AG20443 (cell line): ENCODE data around the gene TSPAN5.

Experiments
- DNase-seq: peaks from one replicate; pipeline ENCODE4 v3.0.0; 2012; ENCODE audit warnings: low spot score, mixed read lengths

The TSPAN5 gene

DNA sequence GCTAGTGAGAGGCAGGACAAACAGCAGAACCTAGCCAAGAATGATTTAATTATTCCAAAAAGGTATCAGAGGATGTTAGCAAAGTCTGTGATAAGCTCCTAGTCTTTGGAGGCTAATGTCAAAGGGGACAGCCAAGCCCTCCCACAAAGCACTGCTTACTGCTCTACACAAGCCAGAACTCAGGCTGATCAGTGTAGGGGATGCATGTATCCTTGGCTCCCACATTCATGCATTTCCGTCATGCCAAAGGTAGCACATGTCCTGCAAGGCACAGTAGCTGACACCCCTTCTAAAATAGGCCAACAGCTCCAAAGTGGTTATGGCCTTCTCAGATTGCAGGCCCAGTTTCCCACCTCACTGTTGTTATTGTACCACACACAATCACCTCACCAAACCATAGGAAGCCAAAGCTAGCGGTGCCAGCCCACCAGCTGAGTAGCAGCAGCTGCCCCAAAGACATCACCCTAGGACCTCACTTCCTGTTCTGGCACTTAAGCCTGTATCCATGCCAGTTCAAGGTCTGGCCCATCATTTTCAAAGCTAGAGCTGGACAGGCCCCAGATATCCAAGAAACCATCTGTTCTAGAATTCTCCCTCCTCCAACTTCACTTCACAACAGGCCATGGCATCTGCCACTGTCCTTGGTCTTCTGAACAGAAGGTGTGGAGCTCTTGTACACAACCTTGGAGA is 40.9 kb downstream of the TSPAN5 start:
- DNase-seq: no peak

DNA sequence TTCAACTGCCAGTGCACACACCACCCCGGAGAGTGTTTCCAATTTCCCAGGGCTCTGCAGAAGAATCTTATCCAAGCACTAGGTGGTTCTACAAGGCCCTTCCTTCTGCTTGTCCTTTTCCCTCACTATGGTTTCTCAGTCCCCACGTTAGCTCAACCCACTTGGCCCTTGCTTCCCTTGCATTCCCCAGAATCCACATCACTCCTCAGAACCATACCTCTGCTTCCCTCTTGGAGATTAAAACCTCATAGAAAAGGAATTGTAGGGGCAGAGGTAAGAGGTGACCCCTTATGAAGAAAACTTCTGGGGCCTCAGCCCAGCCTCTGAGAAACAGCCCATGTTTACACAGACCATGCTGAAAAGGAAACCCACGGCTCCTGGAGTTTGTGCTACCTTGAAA is 42.4 kb downstream of the TSPAN5 start:
- no peak for DNase-seq

DNA sequence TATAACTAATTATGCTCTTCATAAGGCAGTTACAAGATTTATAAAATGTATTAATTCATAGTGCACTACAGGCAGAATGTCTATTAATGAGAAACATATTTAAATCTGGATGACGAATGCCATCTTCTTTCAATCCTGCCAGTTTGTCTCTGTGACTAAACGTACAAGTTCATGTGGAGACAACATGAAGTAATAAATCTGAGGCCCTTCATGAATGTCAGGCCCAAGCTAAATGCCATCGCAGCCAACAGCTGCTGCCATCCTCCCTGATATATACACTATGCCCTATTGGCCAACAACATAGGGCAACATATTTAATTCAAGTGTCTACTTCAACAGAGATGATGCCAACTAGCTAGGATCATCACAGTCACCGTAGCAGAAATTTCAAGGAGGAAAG is 43.7 kb downstream of the TSPAN5 start:
- peak; percentile 28 for DNase-seq

DNA sequence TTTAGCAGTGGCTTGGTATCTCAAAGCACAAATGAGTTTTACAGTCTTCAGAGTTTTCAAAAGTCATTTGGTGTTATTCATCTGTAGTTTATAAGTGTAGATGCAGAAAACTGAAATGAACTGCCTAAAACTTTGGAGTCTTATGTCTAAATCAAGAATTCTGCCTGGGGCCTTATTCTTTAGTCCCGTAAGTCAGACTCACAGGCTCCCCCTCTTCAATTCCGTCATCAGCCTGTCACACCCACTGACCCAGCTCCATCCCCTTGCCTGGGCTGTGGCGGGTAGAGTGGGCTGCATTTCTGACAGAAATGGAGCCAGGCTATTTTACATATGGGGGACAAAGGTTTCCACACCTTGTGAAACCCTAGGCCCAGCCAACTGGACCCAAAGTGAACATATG is 44.3 kb downstream of the TSPAN5 start:
- DNase-seq: no peak

DNA sequence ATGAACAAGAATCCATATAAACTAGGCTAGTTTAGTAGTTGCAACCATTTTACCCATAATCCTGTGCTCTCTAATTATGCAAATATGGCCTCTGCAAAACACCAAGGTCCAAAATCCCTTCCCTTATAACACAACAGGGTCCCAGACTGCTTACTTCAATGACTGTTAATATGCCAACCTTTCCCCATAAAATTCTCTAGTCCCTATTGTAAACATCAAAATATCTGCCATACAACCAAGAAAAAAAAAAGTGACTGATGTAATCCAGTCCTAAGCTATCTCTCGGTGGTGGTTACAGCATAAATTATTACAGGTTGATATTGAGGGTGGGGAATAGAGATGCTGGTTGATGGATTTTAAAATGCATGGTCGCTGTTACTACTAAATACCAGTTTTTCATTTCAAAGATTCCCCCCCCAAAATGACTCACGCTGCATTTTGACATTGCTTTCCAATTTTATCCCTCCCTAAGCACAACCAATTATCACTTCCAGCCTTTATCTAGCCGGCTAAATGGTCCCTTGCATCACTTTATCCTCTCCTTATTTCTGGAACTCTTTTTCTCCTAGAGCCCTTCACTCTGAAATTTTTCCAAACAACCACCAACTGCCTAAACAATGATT is 44.8 kb downstream of the TSPAN5 start:
- DNase-seq: no peak

DNA sequence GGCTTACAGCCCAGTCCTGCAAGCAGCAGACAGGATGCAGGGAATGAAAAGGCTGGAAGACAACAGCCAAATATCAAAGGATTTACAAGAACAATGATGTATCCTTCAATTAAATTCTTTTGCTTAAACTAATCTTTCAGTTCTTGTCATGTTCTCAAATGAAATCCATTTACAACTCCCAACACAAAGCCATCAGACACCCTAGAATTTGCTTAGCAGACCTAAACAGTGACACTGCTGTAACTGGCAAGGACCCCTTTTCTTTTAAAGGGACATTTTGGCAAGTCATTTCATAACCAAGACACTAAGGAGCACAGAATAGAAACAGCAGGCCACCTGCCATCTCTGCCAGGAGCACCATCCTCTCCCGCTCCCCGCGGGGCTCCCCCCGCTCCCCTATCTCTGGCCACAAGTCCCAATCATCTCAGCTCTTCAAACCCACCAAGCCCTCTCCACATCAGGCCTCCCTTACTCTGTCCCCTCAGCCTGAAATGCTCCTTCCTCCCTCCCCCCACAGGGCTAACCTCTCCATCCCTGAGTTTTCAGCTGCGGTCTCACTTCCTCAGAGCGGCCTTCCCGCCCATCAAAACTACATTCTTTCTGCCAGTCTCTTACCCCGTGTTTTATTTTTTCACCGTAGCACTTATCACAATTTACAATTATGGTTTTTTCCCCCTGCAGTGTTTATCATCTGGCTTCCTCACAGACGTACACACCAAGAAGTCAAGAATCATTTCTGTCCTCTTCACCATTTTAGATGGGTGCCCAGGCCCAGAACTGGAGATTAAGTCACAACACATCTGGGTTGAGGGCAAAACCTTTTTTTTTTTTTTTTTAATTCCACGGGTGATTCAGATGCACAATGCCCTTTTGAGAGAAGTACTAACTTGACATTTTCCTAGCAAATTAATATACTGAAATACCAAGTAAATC is 45.8 kb downstream of the TSPAN5 start:
- DNase-seq: no peak

DNA sequence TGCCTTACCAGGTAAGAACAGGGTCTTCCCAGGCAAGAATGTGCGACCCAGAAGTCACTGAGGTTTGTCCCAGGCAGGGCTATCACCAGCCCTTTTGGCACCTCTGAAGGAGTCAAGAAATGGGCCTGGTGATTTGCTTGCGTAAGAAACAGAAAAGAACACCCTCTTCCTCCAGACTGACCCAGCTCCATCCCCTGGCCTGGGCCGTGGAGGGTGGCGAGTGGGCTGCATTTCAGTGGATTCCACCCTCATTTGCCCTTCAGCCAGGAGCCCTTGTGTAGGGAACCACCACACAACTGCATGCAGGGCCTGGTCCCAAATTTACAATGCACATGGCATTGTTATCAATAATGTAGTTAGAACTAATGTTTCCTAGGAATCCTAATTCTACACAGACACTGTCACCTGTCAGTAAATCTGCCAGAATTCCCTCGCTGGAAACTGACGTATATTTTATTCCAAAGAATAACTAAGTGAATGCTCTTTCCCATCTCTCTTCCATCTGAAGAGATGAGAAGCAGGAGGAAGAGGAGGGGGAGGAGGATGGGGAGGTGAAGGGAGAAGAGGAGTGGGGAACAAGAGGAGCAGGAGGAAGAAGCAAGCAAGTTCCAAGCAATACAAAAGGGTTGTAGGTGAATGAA is 46.6 kb downstream of the TSPAN5 start:
- DNase-seq: no peak

DNA sequence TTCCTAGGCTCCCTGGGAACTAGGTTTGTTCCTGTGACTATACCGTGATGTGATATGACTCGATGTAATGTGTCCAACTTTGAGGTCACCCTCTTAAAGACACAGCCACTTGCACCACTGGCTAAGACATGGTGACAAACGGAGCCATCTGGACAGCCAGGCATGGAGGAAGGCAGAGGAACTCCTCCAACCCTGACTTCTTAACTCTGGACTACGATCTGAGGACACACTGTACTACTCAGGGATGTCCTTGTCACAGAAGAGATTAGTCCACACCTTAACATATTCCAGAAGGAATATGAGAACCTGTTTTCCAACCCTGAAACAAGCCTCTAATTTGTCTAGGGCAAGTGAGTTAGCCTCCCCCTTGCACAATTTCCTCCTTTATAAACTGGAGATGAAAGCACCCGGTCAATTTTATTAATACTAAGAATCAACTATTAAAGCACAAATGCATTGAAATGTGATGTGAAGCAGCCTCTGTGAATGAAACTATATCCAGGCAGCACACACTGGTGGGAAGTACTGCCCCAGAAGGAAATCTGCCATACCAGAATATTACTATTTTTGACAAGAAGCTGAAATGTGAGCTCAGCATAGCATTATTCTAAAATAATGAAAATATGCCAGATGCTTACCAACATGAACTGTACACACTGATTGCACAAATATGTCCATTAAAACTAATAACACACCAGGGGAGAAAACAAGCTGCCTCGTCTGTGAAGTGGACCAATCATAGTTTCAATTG is 47.3 kb downstream of the TSPAN5 start:
- no peak for DNase-seq

DNA sequence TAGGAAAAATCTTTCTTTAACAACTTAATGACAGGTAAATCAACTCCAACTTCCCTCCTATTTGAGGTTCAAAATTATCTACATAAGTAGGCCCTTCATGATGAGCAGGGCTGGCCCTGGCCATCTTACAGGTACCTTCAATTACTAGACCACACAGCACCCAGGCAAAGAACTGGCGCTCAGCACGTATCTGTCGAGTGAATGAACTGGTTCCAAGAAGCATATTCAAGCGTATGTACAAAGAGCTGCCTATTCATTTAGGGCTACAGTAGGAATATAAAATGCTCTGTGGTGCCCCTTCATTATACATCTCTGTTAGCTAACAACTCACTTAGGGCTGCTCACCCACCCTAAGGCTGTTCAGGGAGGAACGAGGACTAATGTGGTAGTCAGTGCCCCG is 48.0 kb downstream of the TSPAN5 start:
- no peak for DNase-seq

DNA sequence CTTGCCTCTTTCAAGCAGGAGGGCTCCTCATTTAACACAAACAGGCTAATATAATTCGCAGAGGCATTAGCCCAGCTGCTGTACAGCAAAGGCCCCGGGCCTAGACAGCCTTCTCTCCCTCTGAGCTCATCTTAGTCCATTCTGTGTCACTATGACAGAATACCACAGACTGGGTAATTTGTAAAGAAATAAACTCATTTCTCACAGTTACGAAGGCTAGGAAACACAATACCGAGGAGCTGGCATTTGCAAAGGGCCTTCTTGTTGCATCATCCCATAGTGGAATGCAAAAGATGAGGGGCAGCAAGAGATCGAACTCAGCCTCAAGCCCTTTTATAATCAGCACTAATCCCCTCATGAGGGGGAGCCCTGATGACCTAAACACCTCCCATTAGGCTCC is 48.5 kb downstream of the TSPAN5 start:
- DNase-seq: no peak

DNA sequence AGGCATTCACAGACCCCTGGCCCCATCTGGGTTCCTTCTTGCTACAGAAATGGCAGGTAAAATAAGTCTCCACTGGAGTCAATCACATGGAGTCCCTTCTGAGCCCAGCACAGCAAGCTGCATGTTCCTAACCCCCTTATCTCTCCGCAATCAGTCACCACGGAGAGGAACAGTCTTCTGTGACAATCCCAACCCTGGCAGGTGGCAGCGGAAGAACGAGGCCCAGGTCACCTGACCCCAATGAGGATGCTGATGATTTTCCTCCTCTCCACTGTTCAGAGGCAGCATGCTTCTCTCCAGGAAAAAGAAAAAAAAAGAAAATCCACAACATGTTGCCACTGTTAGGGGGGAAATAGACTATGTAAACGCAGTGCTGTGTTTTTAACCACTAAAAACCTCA is 50.1 kb downstream of the TSPAN5 start:
- DNase-seq: no peak

DNA sequence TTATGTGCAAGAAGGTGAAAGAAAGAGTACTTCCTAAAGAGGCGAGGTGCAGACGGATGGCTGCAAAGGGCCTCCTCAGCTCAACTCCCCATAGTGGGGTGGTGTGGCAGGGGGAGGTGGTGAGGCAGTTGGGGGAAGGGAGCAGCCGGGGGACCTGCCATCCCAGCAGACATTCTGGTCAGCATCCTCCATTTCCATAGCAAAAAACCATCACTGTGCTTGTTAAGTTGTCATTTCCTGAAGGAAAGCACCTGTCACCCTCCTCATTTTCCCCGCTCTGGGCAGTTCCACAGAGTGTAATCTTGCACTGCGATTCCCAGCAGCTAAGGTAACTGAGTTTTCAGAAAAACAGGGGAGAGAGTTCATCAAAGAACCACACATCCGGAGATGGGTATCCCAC is 51.5 kb downstream of the TSPAN5 start:
- DNase-seq: no peak

DNA sequence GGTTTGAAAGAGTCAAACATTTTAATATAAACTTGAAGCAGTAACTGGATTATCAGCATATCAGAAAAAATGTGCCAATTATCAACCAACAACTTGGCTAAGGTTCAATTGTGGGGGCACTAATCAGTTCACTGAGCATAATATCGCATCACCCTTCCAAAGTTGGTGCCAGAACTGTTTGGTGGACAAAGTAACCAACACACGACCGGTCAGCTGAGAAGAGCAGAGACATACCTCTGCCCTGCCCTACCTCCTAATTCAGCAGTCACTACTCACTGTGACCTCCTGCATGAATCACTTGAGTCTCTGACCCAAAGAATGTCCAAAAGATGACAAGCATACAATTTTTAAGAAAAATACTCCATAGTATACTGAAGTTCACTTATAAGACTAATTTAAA is 53.2 kb downstream of the TSPAN5 start:
- DNase-seq: no peak

DNA sequence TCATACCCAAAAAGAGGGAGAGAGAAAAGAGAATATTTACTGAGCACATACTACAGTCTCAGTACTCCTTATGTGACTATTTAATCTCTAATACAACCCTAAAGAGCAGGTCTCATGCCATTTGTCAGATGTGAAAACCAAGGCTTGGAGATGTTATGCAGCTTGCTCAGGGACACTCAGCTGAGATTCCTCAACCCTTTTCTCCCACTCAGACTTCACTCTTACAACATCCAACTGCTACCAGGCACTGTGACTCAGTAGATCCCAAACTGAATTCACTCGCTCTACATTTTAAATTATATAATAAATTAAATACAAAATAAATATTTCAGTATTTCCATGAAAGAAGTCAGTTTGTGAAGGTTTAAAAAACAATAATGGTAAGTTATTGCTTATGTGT is 53.7 kb downstream of the TSPAN5 start:
- no peak for DNase-seq

DNA sequence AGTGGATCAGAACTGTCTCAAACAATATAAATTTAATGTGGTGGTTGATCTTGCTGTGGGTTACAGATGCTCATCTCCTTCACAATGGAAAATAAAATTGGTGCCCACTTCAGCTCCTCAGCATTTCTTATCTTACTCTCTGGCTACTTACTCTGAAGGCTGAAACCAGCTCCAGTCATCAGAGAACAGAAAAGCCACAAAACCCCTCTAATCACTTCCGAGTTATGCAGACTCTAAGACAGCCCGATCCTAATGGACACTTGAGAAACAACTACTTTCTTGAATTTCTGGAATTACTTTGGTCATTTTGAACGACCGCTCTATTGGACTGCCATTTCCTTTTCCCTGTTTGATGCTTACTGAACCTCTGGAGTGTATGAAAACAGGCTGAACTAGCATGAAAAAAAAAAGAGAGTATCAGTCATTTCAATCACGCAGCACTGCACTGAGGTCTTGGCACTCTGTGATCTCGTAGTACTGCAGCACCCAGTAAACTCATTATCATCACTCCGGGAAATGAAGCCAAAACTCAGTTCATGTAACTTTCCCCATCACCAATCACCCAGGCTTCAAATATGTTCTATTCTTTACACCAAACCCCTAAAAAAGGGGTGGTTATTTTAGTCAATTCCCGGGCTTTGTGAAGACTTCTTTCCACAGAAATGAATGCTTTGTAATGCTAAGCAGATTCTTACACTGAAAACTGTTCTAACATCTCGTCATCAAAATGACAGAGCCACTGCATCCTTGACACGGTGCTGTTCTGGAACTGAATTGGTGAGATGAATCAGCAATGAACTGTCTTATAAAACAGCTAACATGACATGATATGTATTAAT is 54.5 kb downstream of the TSPAN5 start:
- DNase-seq: no peak

DNA sequence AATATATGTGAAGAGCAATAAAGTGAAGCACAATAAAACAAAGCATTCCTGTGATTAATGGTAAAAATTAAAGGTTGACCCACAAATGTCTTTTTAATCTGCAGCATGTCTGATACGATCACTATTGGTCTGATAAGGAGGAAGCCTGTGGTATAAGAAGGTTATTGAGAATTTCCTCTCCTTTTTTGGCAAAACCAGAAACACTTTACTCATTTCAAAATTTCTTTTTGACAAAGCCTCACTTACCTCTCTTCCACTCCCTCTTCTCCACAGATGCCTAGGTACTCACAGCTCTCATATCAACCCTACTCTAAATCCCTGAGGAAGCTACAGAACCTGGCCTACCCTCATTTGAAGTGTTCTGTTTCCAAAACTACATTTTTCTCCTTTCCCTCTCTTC is 56.1 kb downstream of the TSPAN5 start:
- DNase-seq: no peak

DNA sequence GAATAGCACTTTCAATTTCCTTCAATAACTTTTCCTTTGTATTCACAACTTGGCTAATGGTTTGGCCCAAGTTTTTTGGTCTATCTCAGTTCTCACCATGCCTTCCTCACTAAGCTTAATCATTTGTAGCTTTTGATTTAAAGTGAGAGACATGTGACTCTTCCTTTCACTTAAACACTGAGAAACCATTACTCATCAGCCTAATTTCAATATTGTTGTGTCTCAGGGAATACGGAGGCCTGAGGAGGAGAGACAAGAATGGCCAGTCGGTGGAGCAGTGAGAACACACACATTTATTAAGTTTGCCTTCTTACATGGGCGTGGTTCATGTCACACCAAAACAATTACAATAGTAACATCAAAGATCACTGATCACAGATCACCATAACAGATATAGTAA is 56.7 kb downstream of the TSPAN5 start:
- DNase-seq: no peak

DNA sequence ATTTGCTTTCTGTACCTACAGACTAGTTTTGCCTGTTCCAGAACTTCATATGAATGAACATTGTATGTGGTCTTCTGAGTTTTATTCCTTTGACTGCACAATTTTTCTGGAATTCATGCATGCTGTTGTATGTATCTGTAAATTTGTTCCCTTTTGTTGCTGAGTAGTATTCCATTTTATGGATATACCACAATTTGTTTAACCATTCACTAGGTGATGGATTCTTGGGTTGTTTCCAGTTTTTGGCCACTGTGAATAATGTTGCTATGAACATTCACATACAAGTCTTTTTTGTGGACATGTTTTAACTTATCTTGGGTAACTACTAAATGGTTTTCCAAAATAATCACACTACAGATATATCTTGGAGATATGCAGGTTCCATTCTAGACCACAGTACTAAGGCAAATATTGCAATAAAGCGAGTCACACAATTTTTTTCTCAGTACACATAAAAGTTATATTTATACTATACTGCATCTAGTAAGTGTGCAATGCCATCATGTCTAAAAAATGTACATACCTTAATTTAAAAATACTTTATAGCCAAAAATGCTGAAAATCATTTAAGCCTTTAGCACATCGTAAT is 58.7 kb downstream of the TSPAN5 start:
- DNase-seq: no peak

DNA sequence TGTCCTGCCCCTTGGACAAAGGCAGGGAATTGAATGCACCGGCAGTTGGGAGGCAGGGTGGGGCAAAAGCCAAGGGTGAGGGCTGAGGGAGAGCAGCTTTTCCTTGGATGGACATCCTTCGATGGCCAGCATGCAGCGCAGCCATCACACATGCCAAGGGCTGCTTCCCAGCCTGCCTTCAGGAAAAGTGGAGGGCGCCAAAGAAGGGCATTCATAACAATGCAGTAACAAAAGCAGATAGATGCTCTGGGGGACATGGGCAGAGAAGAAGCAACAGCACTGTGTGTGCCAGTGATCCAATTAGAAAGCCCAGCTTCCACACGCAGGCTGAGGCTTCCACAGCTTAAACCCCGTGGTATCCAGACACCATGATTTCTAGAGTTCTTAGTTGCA is 71.5 kb downstream of the TSPAN5 start:
- no peak for DNase-seq

DNA sequence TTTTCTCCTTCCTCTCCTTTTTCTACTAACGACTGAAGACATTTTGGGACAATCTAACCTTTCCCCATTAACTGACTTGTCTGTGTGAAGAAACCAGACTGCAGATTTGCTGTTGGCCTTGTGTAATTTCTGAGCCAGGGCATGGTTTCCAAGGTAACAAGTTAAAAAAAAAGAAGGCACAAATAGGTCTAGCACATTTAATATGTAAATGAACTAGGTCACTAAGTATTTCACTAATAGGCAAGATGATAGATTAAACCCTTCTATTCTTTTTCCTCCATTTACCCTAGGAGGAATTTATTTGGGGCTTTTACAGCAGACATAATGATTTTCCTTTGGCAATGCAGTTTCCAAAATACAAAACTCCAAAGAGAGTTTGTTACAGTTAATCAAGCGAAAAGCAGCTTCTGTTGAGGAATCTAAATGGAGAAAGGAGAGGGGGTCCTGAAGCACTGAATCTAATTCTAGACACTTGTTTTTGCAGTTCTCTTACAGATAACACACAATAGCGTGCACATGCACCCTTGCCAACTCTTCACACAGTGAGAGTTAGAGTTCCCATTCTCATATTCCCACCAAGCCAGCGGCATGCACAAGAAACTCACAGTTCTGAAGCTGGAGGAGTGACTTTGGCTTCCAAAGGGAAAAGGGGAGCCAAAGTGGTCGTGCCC is 72.0 kb downstream of the TSPAN5 start:
- DNase-seq: no peak
